DMS 273 (cell line): ENCODE results near the gene PHF19.
A peak's percentile ranks its signal among the peaks of the same experiment; 100 is the strongest.

Source experiments
- DNase-seq: peaks from one replicate; lab custom pipeline; 2025; ENCODE audit not compliant: unreplicated experiment; lab: John Stamatoyannopoulos, UW

PHF19 gene

GRCh38 chr9:120855827-120856670 is 20.9 kb downstream of the PHF19 start:
- peak; percentile 86 for DNase-seq

GRCh38 chr9:120854596-120855327 is 22.2 kb downstream of the PHF19 start:
- DNase-seq, result peak; percentile 33

- no peak for DNase-seq
These were observed 23.8 kb downstream of the PHF19 start for GRCh38 chr9:120853198-120853597.

DNA sequence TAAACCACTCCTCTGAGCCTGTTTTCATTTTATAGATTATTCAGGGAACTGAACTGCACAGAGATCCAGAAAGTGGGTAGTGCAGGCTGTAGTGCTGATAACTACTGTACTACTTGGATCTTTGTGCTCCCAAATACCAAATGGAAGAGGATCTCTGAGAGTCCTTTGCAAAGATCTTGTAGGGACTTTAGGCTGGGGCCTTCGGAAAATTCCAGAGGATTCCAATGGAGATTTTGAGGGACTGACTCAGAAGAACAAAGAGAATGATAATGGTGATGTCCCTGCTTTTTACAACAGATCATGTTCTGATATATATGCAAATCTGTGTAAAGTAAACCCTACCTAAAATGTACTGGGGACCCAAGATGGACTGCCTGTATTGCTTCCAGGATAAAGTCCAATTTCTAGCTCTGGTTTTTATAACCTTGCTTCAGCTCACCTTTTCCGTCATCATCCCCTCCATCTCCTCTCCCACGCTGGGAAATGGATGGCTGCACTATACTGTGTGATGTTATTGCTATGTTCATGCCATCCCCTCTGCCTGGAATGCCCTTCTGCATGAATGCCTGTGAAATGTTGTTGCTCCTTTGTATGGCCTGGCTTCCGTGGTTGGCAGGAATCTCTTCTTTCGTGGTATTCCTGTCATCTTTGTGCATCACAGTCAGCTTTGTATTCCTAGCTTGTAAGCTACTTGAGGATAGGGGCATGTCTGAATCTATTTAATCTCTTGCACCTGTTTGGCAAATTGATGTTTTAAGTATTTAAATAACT is 24.6 kb downstream of the PHF19 start:
- no peak for DNase-seq

DNA sequence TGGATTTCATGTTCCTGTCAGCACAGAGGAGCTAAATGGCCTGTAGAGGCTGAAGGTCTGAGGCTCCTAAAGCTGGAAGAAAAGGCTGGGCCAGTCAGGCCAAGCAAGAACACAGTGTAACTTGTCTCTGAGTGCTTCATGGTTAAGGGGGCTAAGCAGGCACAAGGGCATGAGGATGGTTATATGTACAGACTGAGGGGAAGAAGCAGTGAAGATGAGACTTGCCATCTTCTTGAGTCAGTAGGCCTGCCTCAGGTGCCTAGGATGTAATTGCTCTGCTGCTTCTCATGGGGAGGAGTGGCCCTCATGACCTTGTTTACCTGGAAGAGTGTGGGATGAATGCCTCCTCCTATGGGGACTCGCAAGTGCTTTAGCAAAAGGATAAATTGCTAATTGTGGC is 25.5 kb downstream of the PHF19 start:
- no peak for DNase-seq

DNA sequence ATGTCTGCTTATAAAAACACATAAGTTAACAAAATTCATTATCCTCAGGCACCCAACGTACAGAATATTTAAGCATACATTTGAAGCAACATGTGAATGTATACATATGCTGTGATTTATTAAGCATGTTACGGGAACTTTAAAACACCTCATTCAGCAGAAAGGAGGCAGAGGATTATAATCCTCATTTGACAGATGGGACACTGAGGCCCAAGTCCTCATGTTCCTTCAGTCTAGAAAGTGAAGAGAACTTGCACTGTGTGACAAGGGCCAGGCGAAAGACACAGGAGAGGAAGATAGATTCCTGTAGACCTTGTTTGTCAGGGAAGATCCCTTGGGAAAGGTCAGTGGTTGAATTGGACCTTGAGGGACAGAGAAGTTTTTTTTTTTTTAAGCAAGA is 26.7 kb downstream of the PHF19 start:
- peak; percentile 39 for DNase-seq

GRCh38 chr9:120846906-120847305 is 30.1 kb downstream of the PHF19 start:
- no peak for DNase-seq

GRCh38 chr9:120846251-120846889 is 30.6 kb downstream of the PHF19 start:
- DNase-seq, result no peak

- DNase-seq, result no peak
These were observed 31.7 kb downstream of the PHF19 start for GRCh38 chr9:120845255-120845654.

GRCh38 chr9:120842685-120843485 is 34.1 kb downstream of the PHF19 start, which contains the start of gene PSMD5:
Gene PSMD5, minus strand, starts transcription at chr9:120842922. Its CDS starts 13 bp downstream, at chr9:120842909.
- DNase-seq, result peak; percentile 99

DNA sequence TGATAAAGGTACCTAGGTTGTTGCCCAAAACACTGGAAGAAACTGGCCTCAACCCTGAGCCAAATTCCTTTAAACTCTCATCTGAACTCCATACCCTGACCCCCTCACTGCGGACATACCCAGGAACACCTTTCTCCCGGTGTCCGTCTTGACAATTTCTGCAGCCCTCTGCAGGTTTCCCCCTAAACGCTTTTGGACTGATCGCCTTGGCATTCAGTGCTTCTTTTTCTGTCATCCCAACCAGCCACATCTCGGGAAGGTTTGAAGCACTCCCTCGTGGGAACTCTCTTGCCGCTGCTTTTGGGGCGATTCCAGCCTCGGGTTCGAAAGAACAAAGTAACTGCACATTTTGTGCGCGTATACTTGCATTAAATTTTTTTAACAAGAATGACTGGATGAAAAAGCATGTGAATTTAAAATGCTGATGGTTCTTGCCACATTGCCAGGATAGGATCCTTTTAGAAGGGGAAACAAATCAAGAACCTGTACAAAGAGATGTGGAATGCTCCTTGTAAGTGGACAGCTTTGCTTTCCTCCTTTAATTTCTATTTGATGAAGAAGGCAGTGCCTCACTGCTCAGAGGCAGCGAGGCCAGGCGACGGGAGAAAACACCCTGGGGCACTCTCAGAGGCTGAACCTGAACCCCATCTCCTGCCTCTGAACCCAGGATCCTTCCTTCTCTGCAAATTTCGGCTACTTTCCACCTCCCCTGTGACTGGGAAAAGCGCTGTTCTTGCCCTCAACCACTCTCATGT is 34.9 kb downstream of the PHF19 start:
- DNase-seq, result peak; percentile 55

GRCh38 chr9:120839146-120839545 is 37.8 kb downstream of the PHF19 start:
- DNase-seq, result no peak

DNA sequence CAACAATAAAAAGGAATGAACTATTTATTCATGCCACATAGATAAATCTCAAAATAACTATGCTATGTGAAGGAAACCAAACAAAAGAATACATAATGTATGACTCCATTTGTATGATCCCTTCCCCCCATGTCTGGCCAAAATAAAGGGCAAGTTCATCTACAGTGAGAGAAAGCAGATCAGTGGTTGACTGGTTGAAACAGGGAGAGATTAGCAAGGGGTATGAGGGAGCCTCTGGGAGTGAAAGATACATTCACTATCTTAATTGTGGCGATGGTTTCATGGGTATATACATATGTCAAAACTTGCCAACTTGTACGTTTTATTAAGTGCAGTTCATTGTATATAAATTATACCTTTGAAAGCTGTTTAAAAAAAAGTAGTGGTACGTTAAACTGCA is 39.1 kb downstream of the PHF19 start:
- DNase-seq, result no peak

DNA sequence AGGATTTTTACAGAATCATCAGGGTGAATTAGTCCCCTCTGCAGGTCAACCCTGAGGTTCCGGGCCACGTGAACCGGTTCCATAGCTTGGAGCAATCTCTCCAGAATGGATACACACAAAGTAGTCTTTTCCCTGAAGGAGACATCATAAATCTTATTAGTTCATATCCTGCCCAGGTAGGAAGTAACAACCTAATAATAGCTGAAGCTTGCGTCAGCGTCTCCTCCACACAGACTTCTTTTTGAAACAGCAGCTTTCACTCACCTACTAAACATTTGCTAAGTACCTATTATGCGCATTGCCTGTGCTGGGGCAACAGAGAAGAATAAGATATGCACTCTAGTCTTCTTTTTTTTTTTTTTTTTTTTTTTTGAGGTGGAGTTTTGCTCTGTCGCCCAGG is 43.7 kb downstream of the PHF19 start:
- DNase-seq, result no peak

GRCh38 chr9:120832807-120833206 is 44.2 kb downstream of the PHF19 start:
- no peak for DNase-seq

GRCh38 chr9:120830865-120831264 is 46.1 kb downstream of the PHF19 start:
- no peak for DNase-seq

DNA sequence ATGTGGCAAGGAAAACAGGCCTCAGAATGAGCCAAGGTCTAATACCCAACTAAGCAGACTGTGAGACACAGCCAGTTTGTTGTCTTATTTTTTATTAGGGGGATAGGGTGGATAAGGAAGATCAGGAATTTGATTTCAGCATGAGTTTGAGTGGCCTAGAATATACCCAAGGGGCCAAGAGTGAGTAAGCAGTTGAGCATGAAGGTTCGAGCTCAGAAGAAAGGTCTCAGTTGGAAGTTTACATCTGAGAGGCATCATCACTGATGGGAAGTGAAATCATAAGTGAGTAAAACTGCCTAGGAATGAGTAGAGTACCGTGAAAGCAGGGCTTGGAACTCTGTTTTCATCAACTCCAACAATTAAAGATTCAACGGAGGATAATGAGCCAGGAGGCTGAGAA is 46.8 kb downstream of the PHF19 start:
- no peak for DNase-seq

DNA sequence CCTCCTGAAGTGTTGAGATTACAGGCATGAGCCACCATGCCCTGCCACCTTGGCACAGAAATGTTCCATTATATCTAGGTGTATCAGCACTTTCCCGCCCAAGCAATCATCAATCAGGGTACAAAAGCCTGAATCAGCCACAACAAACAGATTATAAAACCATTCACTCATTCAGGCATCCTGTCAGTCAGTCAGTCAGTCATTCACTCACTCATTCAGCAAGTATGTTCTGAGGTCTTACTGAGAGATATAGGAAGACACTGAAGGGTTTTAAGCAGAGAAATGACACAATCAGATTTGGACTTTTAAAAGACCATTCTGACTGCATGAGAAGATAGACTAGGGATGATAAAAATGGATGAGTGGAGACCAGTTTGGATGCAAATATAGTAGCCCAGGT is 47.3 kb downstream of the PHF19 start:
- DNase-seq, result no peak

- no peak for DNase-seq
These were observed 56.9 kb downstream of the PHF19 start for GRCh38 chr9:120820095-120820494.
